ENCODE measurements around the gene PRKG1. TPM values are rescaled to one million over a fixed set of nuclear protein-coding genes. Genes with fewer than 3 reads are reported as not detected.
A peak's percentile ranks its signal among the peaks of the same experiment; 100 is the strongest.

PRKG1 gene
- polyA plus RNA-seq, 4 donors, result 0.45 to 7.4 (median 1.3) TPM

GRCh38 chr10:51766423-51767102 lies 692.3 kb downstream of the PRKG1 start:
- Histone ChIP-seq H3K27me3 (ENCODE audit: control insufficient read depth in 3 of 3, insufficient read depth in 3 of 3, low read length in 3 of 3) (no peaks in the 10 kb centered on the region), H3K36me3 (ENCODE audit: control insufficient read depth in 3 of 3, insufficient read depth in 2 of 3, low read depth in 1 of 3, low read length in 3 of 3) (no peaks in the 10 kb centered on the region), H3K4me1 (ENCODE audit: control insufficient read depth in 3 of 3, insufficient read depth in 2 of 3, low read depth in 1 of 3, low read length in 2 of 3) (no peaks in the 10 kb centered on the region), H3K9me3 (ENCODE audit: control insufficient read depth in 2 of 2, insufficient read depth in 1 of 2, low read depth in 1 of 2, low read length in 1 of 2) (peaks cover 0 to 10% of the 10 kb centered on the region in 2 donors), H3K27ac (ENCODE audit: low read depth in 1 of 3, low read length in 2 of 3) (no peak overlapping the region), H3K4me3 (ENCODE audit: low read depth in 1 of 3, low read length in 3 of 3) (no peak overlapping the region)
- 95 to 98% (median 97%) methylated on average over 3 of the region's 3 CpGs for WGBS, 3 donors
- FAIRE-seq, result no peak
- no peak for DNase-seq

- H3K4me1 ChIP-seq (ENCODE audit: control insufficient read depth in 3 of 3, insufficient read depth in 2 of 3, low read depth in 1 of 3, low read length in 2 of 3), result no peaks in the 10 kb centered on the region
- no peak overlapping the region for H3K4me3 ChIP-seq (ENCODE audit: low read depth in 1 of 3, low read length in 3 of 3)
- no peaks in the 10 kb centered on the region for H3K27me3 ChIP-seq (ENCODE audit: control insufficient read depth in 3 of 3, insufficient read depth in 3 of 3, low read length in 3 of 3)
- FAIRE-seq, result no peak
- H3K36me3 ChIP-seq (ENCODE audit: control insufficient read depth in 3 of 3, insufficient read depth in 2 of 3, low read depth in 1 of 3, low read length in 3 of 3), result no peaks in the 10 kb centered on the region
- no peak overlapping the region for H3K27ac ChIP-seq (ENCODE audit: low read depth in 1 of 3, low read length in 2 of 3)
- peaks cover 0 to 10% of the 10 kb centered on the region in 2 donors for H3K9me3 ChIP-seq (ENCODE audit: control insufficient read depth in 2 of 2, insufficient read depth in 1 of 2, low read depth in 1 of 2, low read length in 1 of 2)
- DNase-seq, result no peak
- 86 to 88% (median 86%) methylated on average over 3 of the region's 3 CpGs for WGBS, 3 donors
These were observed 692.9 kb downstream of the PRKG1 start for GRCh38 chr10:51767103-51767763.

- Histone ChIP-seq H3K4me3 (ENCODE audit: low read depth in 1 of 3, low read length in 3 of 3) (no peak overlapping the region), H3K4me1 (ENCODE audit: control insufficient read depth in 3 of 3, insufficient read depth in 2 of 3, low read depth in 1 of 3, low read length in 2 of 3) (no peaks in the 10 kb centered on the region), H3K9me3 (ENCODE audit: control insufficient read depth in 2 of 2, insufficient read depth in 1 of 2, low read depth in 1 of 2, low read length in 1 of 2) (peaks cover 0 to 10% of the 10 kb centered on the region in 2 donors), H3K36me3 (ENCODE audit: control insufficient read depth in 3 of 3, insufficient read depth in 2 of 3, low read depth in 1 of 3, low read length in 3 of 3) (no peaks in the 10 kb centered on the region), H3K27ac (ENCODE audit: low read depth in 1 of 3, low read length in 2 of 3) (no peak overlapping the region), H3K27me3 (ENCODE audit: control insufficient read depth in 3 of 3, insufficient read depth in 3 of 3, low read length in 3 of 3) (no peaks in the 10 kb centered on the region)
- FAIRE-seq (no peak), DNase-seq (no peak)
- WGBS, 3 donors, result 77 to 93% (median 92%) methylated on average over 4 of the region's 4 CpGs
These were observed 694.7 kb downstream of the PRKG1 start for GRCh38 chr10:51768886-51769465.

- H3K36me3 ChIP-seq (ENCODE audit: control insufficient read depth in 3 of 3, insufficient read depth in 2 of 3, low read depth in 1 of 3, low read length in 3 of 3), result no peaks in the 10 kb centered on the region
- 78 to 84% (median 78%) methylated on average over 2 of the region's 2 CpGs for WGBS, 3 donors
- peak in 1 of 2 donors; percentile 4 for DNase-seq
- no peak for FAIRE-seq
- H3K27ac ChIP-seq (ENCODE audit: low read depth in 1 of 3, low read length in 2 of 3), result no peak overlapping the region
- no peak overlapping the region for H3K4me3 ChIP-seq (ENCODE audit: low read depth in 1 of 3, low read length in 3 of 3)
- peaks cover 0 to 10% of the 10 kb centered on the region in 2 donors for H3K9me3 ChIP-seq (ENCODE audit: control insufficient read depth in 2 of 2, insufficient read depth in 1 of 2, low read depth in 1 of 2, low read length in 1 of 2)
- H3K27me3 ChIP-seq (ENCODE audit: control insufficient read depth in 3 of 3, insufficient read depth in 3 of 3, low read length in 3 of 3), result no peaks in the 10 kb centered on the region
- H3K4me1 ChIP-seq (ENCODE audit: control insufficient read depth in 3 of 3, insufficient read depth in 2 of 3, low read depth in 1 of 3, low read length in 2 of 3), result no peaks in the 10 kb centered on the region
These were observed 696.4 kb downstream of the PRKG1 start for GRCh38 chr10:51770709-51771108.

GRCh38 chr10:51772387-51772786 lies 698.1 kb downstream of the PRKG1 start:
- Histone ChIP-seq H3K9me3 (ENCODE audit: control insufficient read depth in 2 of 2, insufficient read depth in 1 of 2, low read depth in 1 of 2, low read length in 1 of 2) (no peaks in the 10 kb centered on the region), H3K27ac (ENCODE audit: low read depth in 1 of 3, low read length in 2 of 3) (no peak overlapping the region), H3K27me3 (ENCODE audit: control insufficient read depth in 3 of 3, insufficient read depth in 3 of 3, low read length in 3 of 3) (no peaks in the 10 kb centered on the region), H3K36me3 (ENCODE audit: control insufficient read depth in 3 of 3, insufficient read depth in 2 of 3, low read depth in 1 of 3, low read length in 3 of 3) (no peaks in the 10 kb centered on the region), H3K4me1 (ENCODE audit: control insufficient read depth in 3 of 3, insufficient read depth in 2 of 3, low read depth in 1 of 3, low read length in 2 of 3) (no peaks in the 10 kb centered on the region), H3K4me3 (ENCODE audit: low read depth in 1 of 3, low read length in 3 of 3) (no peak overlapping the region)
- DNase-seq (no peak), FAIRE-seq (peak; percentile 70)
- 61 to 71% (median 68%) methylated on average over 2 of the region's 2 CpGs for WGBS, 3 donors

- H3K4me1 ChIP-seq (ENCODE audit: control insufficient read depth in 3 of 3, insufficient read depth in 2 of 3, low read depth in 1 of 3, low read length in 2 of 3), result no peaks in the 10 kb centered on the region
- H3K27ac ChIP-seq (ENCODE audit: low read depth in 1 of 3, low read length in 2 of 3), result no peak overlapping the region
- FAIRE-seq (no peak), DNase-seq (no peak)
- no peaks in the 10 kb centered on the region for H3K9me3 ChIP-seq (ENCODE audit: control insufficient read depth in 2 of 2, insufficient read depth in 1 of 2, low read depth in 1 of 2, low read length in 1 of 2)
- H3K36me3 ChIP-seq (ENCODE audit: control insufficient read depth in 3 of 3, insufficient read depth in 2 of 3, low read depth in 1 of 3, low read length in 3 of 3), result no peaks in the 10 kb centered on the region
- H3K4me3 ChIP-seq (ENCODE audit: low read depth in 1 of 3, low read length in 3 of 3), result no peak overlapping the region
- no peaks in the 10 kb centered on the region for H3K27me3 ChIP-seq (ENCODE audit: control insufficient read depth in 3 of 3, insufficient read depth in 3 of 3, low read length in 3 of 3)
These were observed 699.4 kb downstream of the PRKG1 start for GRCh38 chr10:51773681-51774080.

GRCh38 chr10:51783941-51784340 lies 709.7 kb downstream of the PRKG1 start:
- no peaks in the 10 kb centered on the region for H3K36me3 ChIP-seq (ENCODE audit: control insufficient read depth in 3 of 3, insufficient read depth in 2 of 3, low read depth in 1 of 3, low read length in 3 of 3)
- no peak overlapping the region for H3K27ac ChIP-seq (ENCODE audit: low read depth in 1 of 3, low read length in 2 of 3)
- no peaks in the 10 kb centered on the region for H3K4me1 ChIP-seq (ENCODE audit: control insufficient read depth in 3 of 3, insufficient read depth in 2 of 3, low read depth in 1 of 3, low read length in 2 of 3)
- no peaks in the 10 kb centered on the region for H3K9me3 ChIP-seq (ENCODE audit: control insufficient read depth in 2 of 2, insufficient read depth in 1 of 2, low read depth in 1 of 2, low read length in 1 of 2)
- H3K4me3 ChIP-seq (ENCODE audit: low read depth in 1 of 3, low read length in 3 of 3), result no peak overlapping the region
- FAIRE-seq, result no peak
- DNase-seq, result no peak
- no peaks in the 10 kb centered on the region for H3K27me3 ChIP-seq (ENCODE audit: control insufficient read depth in 3 of 3, insufficient read depth in 3 of 3, low read length in 3 of 3)
- whole genome bisulfite sequencing, 3 donors, result 60 to 85% (median 76%) methylated on average over 2 of the region's 2 CpGs

- WGBS, 3 donors, result 83 to 88% (median 85%) methylated on average over 4 of the region's 4 CpGs
- H3K9me3 ChIP-seq (ENCODE audit: control insufficient read depth in 2 of 2, insufficient read depth in 1 of 2, low read depth in 1 of 2, low read length in 1 of 2), result no peaks in the 10 kb centered on the region
- DNase-seq, result no peak
- H3K27ac ChIP-seq (ENCODE audit: low read depth in 1 of 3, low read length in 2 of 3), result no peak overlapping the region
- H3K4me1 ChIP-seq (ENCODE audit: control insufficient read depth in 3 of 3, insufficient read depth in 2 of 3, low read depth in 1 of 3, low read length in 2 of 3), result no peaks in the 10 kb centered on the region
- no peak overlapping the region for H3K4me3 ChIP-seq (ENCODE audit: low read depth in 1 of 3, low read length in 3 of 3)
- no peak for FAIRE-seq
- no peaks in the 10 kb centered on the region for H3K27me3 ChIP-seq (ENCODE audit: control insufficient read depth in 3 of 3, insufficient read depth in 3 of 3, low read length in 3 of 3)
- no peaks in the 10 kb centered on the region for H3K36me3 ChIP-seq (ENCODE audit: control insufficient read depth in 3 of 3, insufficient read depth in 2 of 3, low read depth in 1 of 3, low read length in 3 of 3)
These were observed 711.9 kb downstream of the PRKG1 start for GRCh38 chr10:51786016-51786683.
